ENCODE results near the gene PNLDC1.

- TF ChIP-seq MTA3 (IDR thresholded peaks at IDR 0.05; ENCODE audit: borderline replicate concordance) (no peak), FOXM1 (IDR thresholded peaks at IDR 0.05; ENCODE audit: low read depth) (no peak), FOXM1 (CRISPR knock-in tag; IDR thresholded peaks at IDR 0.05; ENCODE audit: low read depth) (no peak), HCFC1 (IDR thresholded peaks at IDR 0.05; ENCODE audit: low read depth, low read length) (no peak), POLR2A (conservative IDR thresholded peaks at IDR 0.05) (no peak), ZNF184 (CRISPR knock-in tag; IDR thresholded peaks at IDR 0.05) (no peak), ZBTB7A (IDR thresholded peaks at IDR 0.05; ENCODE audit: borderline replicate concordance, control insufficient read depth, low read depth, low read length) (no peak), DNMT1 (IDR thresholded peaks at IDR 0.05) (no peak), SIX5 (IDR thresholded peaks at IDR 0.05; ENCODE audit: borderline replicate concordance in 1 of 2, insufficient read depth in 1 of 2, low read depth in 1 of 2, low read length in 2 of 2) (no peak)
Observed at GRCh38 chr6:159821726-159822125, 21.6 kb downstream of the PNLDC1 start.
